ENCODE measurements around the gene C1orf159.

Gene C1orf159

GRCh38 chr1:1093610-1093943, 22.3 kb downstream of the C1orf159 start:
- no peak overlapping the region for H3K4me3 ChIP-seq (ENCODE audit: low read length)
- DNase-seq (ENCODE audit: low read depth), result no peak
- no peak for TF ChIP-seq CTCF (conservative IDR thresholded peaks at IDR 0.05; ENCODE audit: low read depth, low read length)

- no peak overlapping the region for H3K4me3 ChIP-seq (ENCODE audit: low read length)
- no peak for DNase-seq (ENCODE audit: low read depth)
- no peak for TF ChIP-seq CTCF (conservative IDR thresholded peaks at IDR 0.05; ENCODE audit: low read depth, low read length)
Measured at GRCh38 chr1:1092894-1093609, 22.8 kb downstream of the C1orf159 start.

- H3K4me3 ChIP-seq (ENCODE audit: low read length), result no peak overlapping the region
- DNase-seq (ENCODE audit: low read depth), result no peak
- TF ChIP-seq CTCF (conservative IDR thresholded peaks at IDR 0.05; ENCODE audit: low read depth, low read length), result no peak
Measured at GRCh38 chr1:1092149-1092855, 23.6 kb downstream of the C1orf159 start.

GRCh38 chr1:1091344-1092148, 24.3 kb downstream of the C1orf159 start:
- no peak for TF ChIP-seq CTCF (conservative IDR thresholded peaks at IDR 0.05; ENCODE audit: low read depth, low read length)
- DNase-seq (ENCODE audit: low read depth), result no peak
- no peak overlapping the region for H3K4me3 ChIP-seq (ENCODE audit: low read length)

DNA sequence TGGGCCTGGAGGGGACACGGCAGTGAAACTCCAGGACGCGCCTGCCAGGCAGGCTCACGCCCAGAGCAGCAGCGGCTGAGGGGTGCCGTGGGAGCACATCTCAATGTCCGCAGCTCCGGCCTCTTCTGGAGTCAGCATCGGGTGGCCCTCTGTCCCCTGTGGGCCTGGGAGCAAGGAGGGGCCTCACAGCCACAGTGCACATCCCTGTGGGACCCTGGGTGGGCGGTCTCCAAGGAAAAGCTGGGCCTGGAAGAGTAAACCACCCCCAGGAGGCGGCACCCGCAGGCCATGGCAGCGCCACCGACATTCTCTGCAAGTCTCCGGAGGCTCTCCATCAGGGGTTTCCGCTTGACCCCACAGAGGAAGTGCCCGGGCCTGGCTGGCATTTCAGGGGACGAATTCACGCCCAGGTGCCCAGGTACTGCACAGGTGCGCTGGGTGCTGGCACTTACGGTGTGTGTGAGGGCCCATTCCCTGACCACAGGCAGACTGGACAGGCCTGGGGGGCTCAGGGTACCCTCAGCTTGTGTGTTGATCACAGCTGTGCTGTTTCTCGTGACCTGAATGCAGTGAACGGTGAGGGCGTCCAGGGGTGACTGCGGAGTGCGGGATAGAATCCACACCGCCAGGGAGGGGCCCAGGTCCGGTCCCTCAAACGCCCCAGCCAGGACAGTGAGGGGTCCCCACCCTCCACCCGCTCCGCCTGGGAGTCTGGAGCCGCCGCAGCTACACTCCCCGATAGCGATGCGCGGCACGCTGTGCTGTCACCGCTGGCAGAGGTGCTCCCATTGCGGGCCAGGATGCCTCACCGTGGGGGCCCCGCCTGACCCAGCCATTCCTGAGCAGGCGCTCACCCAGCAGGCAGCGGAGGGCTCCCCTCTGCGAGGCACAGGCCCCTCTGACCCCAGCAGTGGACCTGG, 25.2 kb downstream of the C1orf159 start:
- no peak for TF ChIP-seq CTCF (conservative IDR thresholded peaks at IDR 0.05; ENCODE audit: low read depth, low read length)
- DNase-seq (ENCODE audit: low read depth), result no peak
- H3K4me3 ChIP-seq (ENCODE audit: low read length), result no peak overlapping the region

- no peak for TF ChIP-seq CTCF (conservative IDR thresholded peaks at IDR 0.05; ENCODE audit: low read depth, low read length)
- no peak for DNase-seq (ENCODE audit: low read depth)
- no peak overlapping the region for H3K4me3 ChIP-seq (ENCODE audit: low read length)
Measured at GRCh38 chr1:1089731-1090423, 26.0 kb downstream of the C1orf159 start.
